MCF 10A (cell line): ENCODE data around the gene CHKA. TPM values are rescaled to one million over a fixed set of nuclear protein-coding genes. Genes with fewer than 3 reads are reported as not detected.

Source experiments
- BruUV-seq: library from RNA; stranded (reverse); fragments of 400-500 nt; replicated peaks from 2 replicates; lab custom pipeline; 2021; lab: Mats Ljungman, UMichigan
- CTCF ChIA-PET: fragments of 300-600 bp; sonication (Branson Sonifier 250); formaldehyde crosslinking; extraction: SDS; loops from one replicate; lab custom pipeline; 2021; ENCODE audit warnings: antibody characterized with exemption, inconsistent platforms; lab: Yijun Ruan, JAX
- POLR2A ChIA-PET: fragments of 300-600, 350-650 bp; sonication (Branson Sonifier 250); formaldehyde crosslinking; extraction: SDS; loops from one replicate; lab custom pipeline; 2020; ENCODE audit warnings: antibody characterized with exemption, inconsistent platforms; lab: Yijun Ruan, JAX
- DNase-seq: peaks from one replicate; pipeline ENCODE4 v3.0.0-alpha.2; 2018; ENCODE audit not compliant: unreplicated experiment
- H3K27ac Mint-ChIP-seq: one replicate; pipeline ENCODE4 v1.8.0; 2022; ENCODE audit warnings: mild to moderate bottlenecking, low read depth, mixed read lengths; ENCODE audit not compliant: unreplicated experiment
- H3K27me3 Mint-ChIP-seq: one replicate; pipeline ENCODE4 v1.8.0; 2022; ENCODE audit warnings: mixed read lengths; ENCODE audit not compliant: insufficient read depth, unreplicated experiment
- H3K36me3 Mint-ChIP-seq: one replicate; pipeline ENCODE4 v1.8.0; 2022; ENCODE audit warnings: mild to moderate bottlenecking, moderate library complexity, mixed read lengths; ENCODE audit not compliant: insufficient read depth, unreplicated experiment
- H3K4me1 Mint-ChIP-seq: one replicate; pipeline ENCODE4 v1.8.0; 2022; ENCODE audit warnings: mixed read lengths; ENCODE audit not compliant: insufficient read depth, unreplicated experiment
- H3K4me3 Mint-ChIP-seq: one replicate; pipeline ENCODE4 v1.8.0; 2022; ENCODE audit warnings: mild to moderate bottlenecking, moderate library complexity, mixed read lengths; ENCODE audit not compliant: unreplicated experiment
- H3K9me3 Mint-ChIP-seq: one replicate; pipeline ENCODE4 v1.8.0; 2022; ENCODE audit warnings: mixed read lengths; ENCODE audit not compliant: unreplicated experiment
- CTCF ChIP-seq: fragments of 200-600 bp; IDR thresholded peaks from one replicate; pipeline ENCODE4 v1.8.0; 2022; ENCODE audit warnings: antibody characterized with exemption, mild to moderate bottlenecking; ENCODE audit not compliant: unreplicated experiment
- intact Hi-C: fragments of 100-400 bp; cut with micrococcal nuclease; formaldehyde crosslinking; loops from 2 replicates; pipeline ENCODE4 v1.14.1; 2022
- total RNA-seq: library from RNA; stranded (reverse); gene quantifications from 2 replicates; pipeline ENCODE4 v1.2.3, GENCODE V29; 2022

Gene CHKA
- total RNA-seq, 1 experiment from 2014 or later = 7.8 TPM

DNA sequence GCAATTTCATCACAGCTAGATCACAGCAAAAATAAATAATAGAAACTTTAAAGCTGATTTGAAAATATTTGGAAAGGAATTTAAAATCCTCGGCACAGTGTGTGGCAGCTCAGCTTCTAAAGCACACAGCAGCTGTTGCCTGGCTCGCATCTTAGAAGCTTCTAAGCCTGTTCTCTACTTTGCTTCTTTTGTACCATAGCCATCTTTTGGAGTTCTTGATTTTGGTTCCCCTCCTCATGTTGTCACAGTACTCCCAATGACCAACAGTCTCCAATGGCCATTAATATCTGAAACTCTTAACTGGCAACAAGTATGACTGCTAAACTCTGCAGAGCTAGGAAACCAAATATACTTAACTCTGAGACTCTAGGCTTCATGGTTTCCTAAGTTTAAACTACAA is 28.8 kb downstream of the CHKA start:
- Mint-ChIP-seq H3K27ac (no peak overlapping the region), H3K4me1 (no peaks in the 10 kb centered on the region)

GRCh38 chr11:68090706-68091105 is 30.5 kb downstream of the CHKA start:
- BruUV-seq = no TSS peak
- H3K27me3 Mint-ChIP-seq = no peaks in the 10 kb centered on the region
- no peak for DNase-seq
- POLR2A ChIA-PET = no interaction called here
- H3K4me1 Mint-ChIP-seq = no peaks in the 10 kb centered on the region
- no peaks in the 10 kb centered on the region for H3K36me3 Mint-ChIP-seq
- no peak overlapping the region for H3K4me3 Mint-ChIP-seq
- H3K27ac Mint-ChIP-seq = no peak overlapping the region
- intact Hi-C loops = no loop called here
- H3K9me3 Mint-ChIP-seq = no peaks in the 10 kb centered on the region
- no peak for TF ChIP-seq CTCF
- CTCF ChIA-PET = interaction anchor here (0.6 kb wide), 1 partner anchor 736 kb away, joined by 3 read pairs; no protein-coding TSS in a partner anchor

More for the DNA sequence above, 28.8 kb downstream of the CHKA start:
- no TSS peak for BruUV-seq
- Mint-ChIP-seq H3K36me3 (no peaks in the 10 kb centered on the region), H3K4me3 (no peak overlapping the region), H3K27me3 (no peaks in the 10 kb centered on the region), H3K9me3 (no peaks in the 10 kb centered on the region)
- POLR2A ChIA-PET = no interaction called here
- no peak for TF ChIP-seq CTCF
- no peak for DNase-seq
- intact Hi-C loops = no loop called here
- CTCF ChIA-PET = interaction anchor here (1.0 kb wide), 1 partner anchor 16 kb away, joined by 3 read pairs; no protein-coding TSS in a partner anchor

DNA sequence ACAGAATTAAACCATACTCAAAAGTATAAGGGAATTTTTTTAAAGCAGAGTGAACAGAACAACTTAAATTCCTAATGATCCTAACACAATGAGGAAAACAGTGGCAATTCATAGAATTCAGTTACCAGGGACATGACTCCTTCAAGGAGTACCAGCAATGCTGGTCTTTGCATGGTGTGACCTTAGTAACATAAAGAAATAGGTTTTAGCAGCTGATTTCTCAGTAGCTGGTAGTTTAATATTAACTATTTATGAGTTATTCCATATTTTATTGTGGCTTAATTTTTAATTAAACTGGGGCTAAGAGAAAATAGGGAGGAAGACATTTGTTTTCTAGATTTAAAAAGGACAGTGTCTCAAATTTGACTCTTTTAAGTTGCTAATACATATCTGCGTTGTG is 30.9 kb downstream of the CHKA start:
- intact Hi-C loops = no loop called here
- H3K27ac Mint-ChIP-seq = no peak overlapping the region
- DNase-seq = no peak
- no peaks in the 10 kb centered on the region for H3K4me1 Mint-ChIP-seq
- ChIA-PET CTCF (interaction anchor here (0.5 to 0.6 kb wide), 2 partner anchors 76 to 735 kb away, joined by 3 read pairs; no protein-coding TSS in a partner anchor), POLR2A (no interaction called here)
- H3K4me3 Mint-ChIP-seq = no peak overlapping the region
- no peaks in the 10 kb centered on the region for H3K36me3 Mint-ChIP-seq
- BruUV-seq = no TSS peak
- no peak for TF ChIP-seq CTCF
- no peaks in the 10 kb centered on the region for H3K9me3 Mint-ChIP-seq
- no peaks in the 10 kb centered on the region for H3K27me3 Mint-ChIP-seq

DNA sequence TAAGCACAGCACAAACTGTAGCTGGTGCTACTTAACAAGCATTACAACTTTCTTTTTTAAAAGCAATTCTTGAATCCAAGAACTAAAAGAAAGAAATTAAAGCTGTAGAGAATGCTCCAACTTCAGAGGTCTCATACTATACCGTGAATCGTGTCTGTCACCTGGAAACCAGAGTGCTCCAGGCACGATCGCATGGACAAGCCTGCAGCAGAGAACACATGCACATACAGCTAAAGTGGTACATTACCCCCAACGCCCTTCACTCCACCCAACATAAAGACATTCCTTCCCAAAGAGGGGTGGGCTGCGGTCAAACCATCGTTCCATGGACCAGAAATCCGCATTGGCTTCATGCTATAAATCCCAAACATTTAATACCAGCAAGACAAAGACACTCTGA is 31.5 kb downstream of the CHKA start:
- CTCF ChIA-PET = interaction anchor here (0.5 kb wide), 1 partner anchor 76 kb away, joined by 3 read pairs; no protein-coding TSS in a partner anchor
- H3K4me1 Mint-ChIP-seq = no peaks in the 10 kb centered on the region
- no peaks in the 10 kb centered on the region for H3K36me3 Mint-ChIP-seq
- POLR2A ChIA-PET = interaction anchor here (0.6 to 1.4 kb wide), 2 partner anchors 32 to 186 kb away, joined by 3 to 5 read pairs; partner anchors contain the start of gene CHKA
- intact Hi-C loops = no loop called here
- no peak overlapping the region for H3K4me3 Mint-ChIP-seq
- no TSS peak for BruUV-seq
- DNase-seq = no peak
- no peak for TF ChIP-seq CTCF
- no peaks in the 10 kb centered on the region for H3K27me3 Mint-ChIP-seq
- H3K9me3 Mint-ChIP-seq = no peaks in the 10 kb centered on the region
- no peak overlapping the region for H3K27ac Mint-ChIP-seq
